ENCODE results near the gene CD244.
"Not testable (repeated sequence)": the region's sequence is repeated elsewhere in the genome, so short reads cannot be mapped to it uniquely, and the experiment has no call there.

GRCh38 chr1:160902251-160902650 lies 39.6 kb upstream of the CD244 start:
- TF ChIP-seq EP300, POLR2AphosphoS5, CTCF, POLR2A (IDR thresholded peaks at IDR 0.05): not testable (repeated sequence)

Measured in stomach (tissue), 4 donors.